ENCODE data around the gene CHN1.

The CHN1 gene

DNA sequence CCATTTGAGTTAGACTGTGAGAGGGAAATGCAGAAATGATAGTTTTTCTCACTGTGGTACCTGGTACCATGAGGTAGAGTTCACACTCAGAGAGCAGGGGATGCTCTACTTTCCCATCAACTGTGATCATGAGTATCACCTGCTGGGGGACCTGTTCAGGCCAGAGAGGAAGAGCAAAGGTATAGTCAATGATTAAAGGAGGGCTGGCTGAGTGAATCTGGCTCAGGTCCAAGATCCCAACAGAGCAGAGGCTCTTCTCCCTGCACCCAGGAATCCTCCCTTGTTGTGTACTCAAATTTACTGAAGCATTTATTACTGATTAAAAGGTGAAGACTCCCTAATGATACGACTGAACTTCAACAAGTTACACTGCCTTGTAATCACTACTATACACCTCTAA is 136.3 kb downstream of the CHN1 start:
- Mint-ChIP-seq H3K9me3 (no peaks in the 10 kb centered on the region), H3K36me3 (ENCODE audit: low read depth) (no peaks in the 10 kb centered on the region), H3K27me3 (no peaks in the 10 kb centered on the region), H3K4me3 (no peak overlapping the region), H3K27ac (no peak overlapping the region), H3K4me1 (no peaks in the 10 kb centered on the region)
- DNase-seq: no peak
- ATAC-seq: no peak

DNA sequence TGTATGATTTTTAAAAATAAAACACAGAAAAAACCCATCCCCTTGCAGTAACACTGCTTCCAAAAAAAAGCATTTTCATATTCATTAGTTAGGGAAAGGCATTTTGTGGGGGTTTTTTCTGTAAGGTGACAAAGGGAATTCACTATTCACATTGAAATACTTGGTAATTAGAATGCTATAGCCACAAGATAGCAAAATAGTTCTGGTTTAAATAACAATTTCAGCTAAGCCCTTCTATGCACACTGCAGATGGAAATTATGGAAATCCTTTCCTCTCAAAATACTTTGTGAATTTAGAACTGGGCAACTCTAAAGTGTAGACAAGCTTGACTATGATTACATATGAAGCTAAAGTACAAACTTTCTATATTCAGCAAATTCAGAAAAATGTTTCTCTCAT is 138.8 kb downstream of the CHN1 start:
- ATAC-seq: no peak
- Mint-ChIP-seq H3K4me1 (no peaks in the 10 kb centered on the region), H3K4me3 (no peak overlapping the region), H3K27ac (no peak overlapping the region), H3K27me3 (no peaks in the 10 kb centered on the region), H3K36me3 (ENCODE audit: low read depth) (no peaks in the 10 kb centered on the region), H3K9me3 (no peaks in the 10 kb centered on the region)
- DNase-seq: no peak

DNA sequence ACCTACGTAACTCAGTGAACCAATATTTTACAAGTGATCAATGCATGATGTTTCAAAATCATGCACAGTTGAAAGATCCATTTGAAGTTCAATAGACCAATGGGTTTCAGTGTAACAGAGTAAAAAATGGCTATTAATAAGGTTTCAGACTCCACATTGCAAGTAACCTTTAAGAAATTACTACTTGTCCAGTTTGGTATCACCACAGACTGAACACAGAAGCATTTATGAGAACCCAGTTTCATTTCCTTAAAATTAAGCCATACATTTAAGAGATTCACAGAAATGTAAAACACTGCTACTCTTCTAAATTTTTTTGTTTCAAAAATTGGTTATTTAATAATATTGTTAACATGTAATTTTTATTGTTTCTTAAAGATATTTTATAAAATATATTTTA is 142.0 kb downstream of the CHN1 start:
- H3K36me3 Mint-ChIP-seq (ENCODE audit: low read depth): no peaks in the 10 kb centered on the region
- no peak overlapping the region for H3K4me3 Mint-ChIP-seq
- no peaks in the 10 kb centered on the region for H3K9me3 Mint-ChIP-seq
- ATAC-seq (no peak), DNase-seq (no peak)
- H3K4me1 Mint-ChIP-seq: no peaks in the 10 kb centered on the region
- peaks cover 3% of the 10 kb centered on the region for H3K27me3 Mint-ChIP-seq
- no peak overlapping the region for H3K27ac Mint-ChIP-seq

DNA sequence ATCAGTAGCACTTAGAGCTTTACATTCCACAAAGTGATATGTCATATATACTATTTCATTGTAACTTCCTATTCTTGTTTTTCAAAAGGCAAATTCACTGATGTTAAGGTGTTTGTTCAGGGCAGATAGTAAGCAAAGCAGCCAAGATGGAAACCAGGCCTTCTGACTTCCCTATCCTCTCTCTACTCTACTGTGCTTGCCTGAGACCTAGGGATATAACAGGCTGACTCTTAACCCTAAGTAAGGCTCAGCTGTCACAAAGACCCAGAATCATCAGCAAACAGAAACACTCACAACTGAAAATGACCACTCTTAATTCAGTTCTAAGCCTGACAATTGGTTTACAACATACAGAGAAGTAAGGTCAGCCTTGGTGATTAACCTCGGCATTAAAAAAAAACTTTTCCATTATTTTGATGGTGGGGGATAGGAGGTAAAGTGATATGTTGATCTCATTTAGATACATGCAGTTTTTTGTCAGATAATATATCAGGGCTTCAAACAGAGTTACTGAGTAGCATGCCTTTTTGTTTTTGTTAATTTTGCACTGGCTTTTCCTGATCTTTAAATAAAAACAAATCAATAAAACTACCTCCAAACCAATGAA is 145.5 kb downstream of the CHN1 start:
- no peaks in the 10 kb centered on the region for H3K4me1 Mint-ChIP-seq
- no peaks in the 10 kb centered on the region for H3K36me3 Mint-ChIP-seq (ENCODE audit: low read depth)
- H3K27ac Mint-ChIP-seq: no peak overlapping the region
- no peaks in the 10 kb centered on the region for H3K9me3 Mint-ChIP-seq
- H3K4me3 Mint-ChIP-seq: no peak overlapping the region
- no peak for DNase-seq
- peaks cover 3% of the 10 kb centered on the region for H3K27me3 Mint-ChIP-seq
- ATAC-seq: no peak

DNA sequence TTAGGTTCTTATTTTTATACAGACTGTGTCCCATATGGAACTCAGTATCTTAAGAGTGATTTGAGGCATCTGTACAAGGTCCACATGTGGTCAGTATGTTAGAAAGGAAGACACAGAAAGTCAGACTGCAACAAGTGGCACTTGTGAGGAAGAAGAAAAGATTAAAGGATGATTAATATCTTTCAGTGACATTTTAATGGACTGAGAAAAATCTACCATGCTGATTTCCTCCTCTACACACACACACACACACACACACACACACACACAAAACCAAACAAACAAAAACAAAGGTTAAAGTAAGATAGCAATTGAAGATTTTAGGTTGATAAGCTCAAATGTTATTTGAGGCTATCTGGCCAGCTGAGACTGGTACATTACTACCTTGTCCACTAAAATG is 146.4 kb downstream of the CHN1 start:
- H3K27me3 Mint-ChIP-seq: peaks cover 3% of the 10 kb centered on the region
- H3K36me3 Mint-ChIP-seq (ENCODE audit: low read depth): no peaks in the 10 kb centered on the region
- H3K4me1 Mint-ChIP-seq: no peaks in the 10 kb centered on the region
- ATAC-seq (no peak), DNase-seq (no peak)
- no peak overlapping the region for H3K4me3 Mint-ChIP-seq
- H3K27ac Mint-ChIP-seq: no peak overlapping the region
- H3K9me3 Mint-ChIP-seq: no peaks in the 10 kb centered on the region

DNA sequence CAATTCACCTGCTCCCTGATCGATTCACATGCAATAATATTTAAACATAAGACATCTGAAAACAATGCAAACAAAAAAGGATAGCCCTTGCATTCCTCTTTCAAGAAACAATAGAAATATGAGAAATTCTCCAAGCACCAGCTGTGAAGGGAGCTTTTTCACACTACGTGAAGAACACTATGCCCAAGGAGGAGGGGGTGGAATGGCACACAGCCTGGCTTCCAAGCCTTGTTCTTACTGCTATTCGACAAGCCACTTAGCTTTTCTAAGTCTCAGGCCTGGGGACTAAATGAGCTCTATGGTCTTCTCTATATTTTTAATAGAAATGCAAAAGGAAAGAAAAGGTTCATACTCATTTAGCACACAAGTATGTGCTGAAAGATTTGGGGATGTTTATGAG is 148.7 kb downstream of the CHN1 start:
- H3K27ac Mint-ChIP-seq: no peak overlapping the region
- no peaks in the 10 kb centered on the region for H3K36me3 Mint-ChIP-seq (ENCODE audit: low read depth)
- no peaks in the 10 kb centered on the region for H3K9me3 Mint-ChIP-seq
- H3K4me1 Mint-ChIP-seq: no peaks in the 10 kb centered on the region
- ATAC-seq: no peak
- H3K27me3 Mint-ChIP-seq: peaks cover 3% of the 10 kb centered on the region
- no peak for DNase-seq
- no peak overlapping the region for H3K4me3 Mint-ChIP-seq

DNA sequence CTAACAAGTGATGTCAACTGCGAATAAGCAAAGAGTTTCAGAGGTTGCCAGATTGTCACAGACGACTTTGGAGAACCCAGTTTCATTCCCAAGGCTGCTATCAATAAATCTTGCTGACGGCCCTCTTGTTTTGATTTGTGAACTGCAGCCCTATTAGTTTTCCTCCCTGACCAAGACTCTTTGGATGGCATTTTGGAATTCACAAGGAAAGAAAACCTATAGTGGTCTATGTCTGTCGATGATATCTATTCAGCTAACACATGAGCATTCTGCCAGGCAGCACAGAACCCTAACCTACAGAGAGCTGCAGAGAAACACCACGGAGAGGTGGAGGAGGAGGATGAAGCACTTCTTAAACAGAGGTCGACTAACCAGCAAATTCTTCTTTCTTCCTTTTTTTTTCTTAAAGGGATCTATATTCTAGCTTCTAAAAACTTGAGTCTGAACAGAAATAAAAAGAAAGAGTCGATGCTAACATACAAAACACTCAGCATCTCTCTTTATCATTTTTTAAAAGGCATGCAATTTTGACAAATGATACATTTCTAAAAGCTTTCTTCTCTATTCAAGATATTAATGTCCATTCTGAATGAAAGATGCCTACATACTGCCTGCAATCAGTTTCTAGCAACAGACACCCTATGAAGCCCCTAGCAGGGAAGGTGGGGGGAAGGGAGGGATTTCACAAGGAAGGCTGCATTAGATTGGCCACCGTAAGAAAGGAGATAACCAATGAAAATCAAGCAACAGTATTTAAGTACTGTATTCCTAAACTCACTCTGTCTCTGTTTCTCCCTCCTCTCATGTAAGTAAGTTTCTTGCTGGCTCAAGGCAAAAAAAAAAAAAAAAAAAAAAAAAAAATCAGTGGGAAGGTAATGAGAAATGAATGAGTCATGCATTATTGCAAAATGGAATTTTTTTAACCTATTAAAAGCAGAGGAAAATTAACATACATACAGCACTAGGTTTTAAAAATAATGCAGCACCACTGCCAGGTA is 157.9 kb downstream of the CHN1 start:
- peaks cover 37% of the 10 kb centered on the region for H3K4me1 Mint-ChIP-seq
- peak overlapping the region; percentile 53 for H3K4me3 Mint-ChIP-seq
- H3K27me3 Mint-ChIP-seq: peaks cover 2% of the 10 kb centered on the region
- H3K27ac Mint-ChIP-seq: peak overlapping the region; percentile 59
- no peaks in the 10 kb centered on the region for H3K36me3 Mint-ChIP-seq (ENCODE audit: low read depth)
- no peaks in the 10 kb centered on the region for H3K9me3 Mint-ChIP-seq
- no peak for DNase-seq
- no peak for ATAC-seq

DNA sequence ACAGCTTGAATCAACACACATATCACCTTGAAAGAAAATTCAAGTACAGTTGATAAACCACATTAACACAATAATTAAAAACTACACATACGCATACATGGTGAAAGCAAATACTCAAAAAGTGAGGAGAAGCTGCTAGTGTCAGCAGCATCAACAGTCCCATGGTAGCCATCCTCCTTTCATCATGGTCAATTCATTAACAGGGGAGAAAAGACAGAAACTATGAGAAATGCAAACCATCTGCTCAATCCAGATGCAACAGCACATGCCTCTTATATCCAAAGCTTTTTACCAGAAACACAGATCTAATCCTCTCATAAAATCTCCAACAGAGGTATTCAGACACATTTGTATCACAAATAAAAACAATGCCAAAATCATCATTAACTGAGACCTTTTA is 159.0 kb downstream of the CHN1 start:
- Mint-ChIP-seq H3K36me3 (ENCODE audit: low read depth) (no peaks in the 10 kb centered on the region), H3K4me3 (peak overlapping the region; percentile 49), H3K27ac (no peak overlapping the region), H3K27me3 (peaks cover 2% of the 10 kb centered on the region), H3K4me1 (peaks cover 37% of the 10 kb centered on the region), H3K9me3 (no peaks in the 10 kb centered on the region)
- ATAC-seq: no peak
- DNase-seq: no peak

DNA sequence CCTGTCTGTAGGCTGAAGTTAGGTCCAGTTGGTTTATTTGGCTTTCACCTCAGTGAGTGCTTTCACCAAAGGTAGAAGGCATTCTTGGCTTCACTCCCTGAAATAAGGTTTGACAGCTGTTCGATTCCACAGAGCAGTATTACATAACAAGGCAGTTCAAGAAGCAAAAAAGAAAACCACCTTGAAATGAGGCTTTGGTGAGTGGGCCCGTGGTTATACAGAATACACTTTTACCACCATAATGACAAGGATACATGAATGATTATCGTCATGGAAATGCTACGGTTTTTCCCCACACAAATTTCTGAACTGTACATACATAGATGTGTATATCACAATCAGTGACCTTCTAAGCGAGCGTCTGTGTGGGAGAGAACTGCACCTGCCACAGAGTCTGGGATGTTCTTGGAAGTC is 160.9 kb downstream of the CHN1 start:
- peak overlapping the region; percentile 72 for H3K27ac Mint-ChIP-seq
- DNase-seq (peak; percentile 9), ATAC-seq (peak; percentile 86)
- peaks cover 4% of the 10 kb centered on the region for H3K27me3 Mint-ChIP-seq
- H3K36me3 Mint-ChIP-seq (ENCODE audit: low read depth): no peaks in the 10 kb centered on the region
- H3K9me3 Mint-ChIP-seq: no peaks in the 10 kb centered on the region
- peak overlapping the region; percentile 14 for H3K4me3 Mint-ChIP-seq
- H3K4me1 Mint-ChIP-seq: peaks cover 37% of the 10 kb centered on the region

DNA sequence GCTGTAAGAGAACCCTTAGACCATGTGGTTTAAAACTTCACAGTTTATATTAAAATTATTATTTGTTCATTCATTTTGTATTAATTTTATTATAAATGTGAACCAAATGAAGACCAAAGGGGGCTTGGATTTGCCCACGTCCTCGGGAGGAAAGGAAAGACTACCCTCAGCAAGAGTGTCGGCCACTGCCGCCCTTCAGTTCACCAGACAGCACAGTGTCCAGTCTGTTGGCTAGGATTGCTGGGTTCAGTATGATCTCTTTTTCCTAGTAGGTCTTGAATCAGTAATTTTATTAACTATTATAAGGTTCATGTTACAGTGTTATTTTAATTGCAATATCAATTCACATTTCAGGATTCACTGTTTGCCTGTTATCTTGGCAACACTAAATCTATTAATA is 162.7 kb downstream of the CHN1 start:
- H3K27me3 Mint-ChIP-seq: peaks cover 4% of the 10 kb centered on the region
- H3K9me3 Mint-ChIP-seq: no peaks in the 10 kb centered on the region
- H3K4me3 Mint-ChIP-seq: no peak overlapping the region
- no peak overlapping the region for H3K27ac Mint-ChIP-seq
- peaks cover 30% of the 10 kb centered on the region for H3K4me1 Mint-ChIP-seq
- ATAC-seq (no peak), DNase-seq (no peak)
- no peaks in the 10 kb centered on the region for H3K36me3 Mint-ChIP-seq (ENCODE audit: low read depth)

DNA sequence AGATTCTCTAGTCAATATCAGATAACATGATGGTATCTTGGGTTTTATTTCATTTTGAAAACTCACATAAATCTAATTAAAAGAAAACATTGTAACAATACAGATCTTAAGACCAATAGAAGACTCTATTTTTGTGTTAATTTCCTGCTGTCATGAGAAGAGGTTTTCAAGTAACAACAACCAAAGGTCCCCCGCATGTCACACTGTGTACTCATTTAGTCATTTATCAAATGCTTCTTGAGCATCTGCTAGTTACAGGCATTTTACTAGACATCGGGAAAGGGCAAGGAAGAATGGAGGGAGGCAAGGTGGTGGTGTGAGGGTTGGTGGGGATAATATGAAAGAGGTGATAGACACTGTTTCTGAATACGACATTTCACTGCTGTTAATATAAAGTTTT is 163.2 kb downstream of the CHN1 start:
- ATAC-seq (no peak), DNase-seq (no peak)
- Mint-ChIP-seq H3K4me1 (peaks cover 26% of the 10 kb centered on the region), H3K27ac (no peak overlapping the region), H3K27me3 (peaks cover 2% of the 10 kb centered on the region), H3K36me3 (ENCODE audit: low read depth) (no peaks in the 10 kb centered on the region), H3K4me3 (no peak overlapping the region), H3K9me3 (no peaks in the 10 kb centered on the region)

DNA sequence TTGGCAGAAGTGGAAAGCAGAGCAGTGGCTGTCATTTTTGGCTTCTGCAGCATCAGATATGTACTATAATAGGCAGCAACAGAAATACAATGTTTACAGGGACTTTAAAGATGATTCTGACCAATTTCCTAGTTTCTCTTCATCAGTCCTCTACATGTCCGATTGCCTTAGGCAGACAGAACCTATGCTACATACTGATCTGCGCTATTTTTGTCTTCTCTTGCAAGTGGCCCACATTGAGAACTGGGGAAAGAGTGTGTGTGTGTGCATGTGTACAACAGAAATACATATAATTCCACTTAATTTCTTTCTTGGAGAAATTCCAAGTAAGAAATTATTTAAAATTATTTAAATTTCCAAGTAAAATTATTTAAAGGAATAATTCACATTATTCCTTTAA is 163.8 kb downstream of the CHN1 start:
- H3K27ac Mint-ChIP-seq: no peak overlapping the region
- H3K4me1 Mint-ChIP-seq: peaks cover 29% of the 10 kb centered on the region
- no peaks in the 10 kb centered on the region for H3K9me3 Mint-ChIP-seq
- H3K27me3 Mint-ChIP-seq: peaks cover 2% of the 10 kb centered on the region
- DNase-seq: no peak
- H3K36me3 Mint-ChIP-seq (ENCODE audit: low read depth): no peaks in the 10 kb centered on the region
- H3K4me3 Mint-ChIP-seq: no peak overlapping the region
- no peak for ATAC-seq

DNA sequence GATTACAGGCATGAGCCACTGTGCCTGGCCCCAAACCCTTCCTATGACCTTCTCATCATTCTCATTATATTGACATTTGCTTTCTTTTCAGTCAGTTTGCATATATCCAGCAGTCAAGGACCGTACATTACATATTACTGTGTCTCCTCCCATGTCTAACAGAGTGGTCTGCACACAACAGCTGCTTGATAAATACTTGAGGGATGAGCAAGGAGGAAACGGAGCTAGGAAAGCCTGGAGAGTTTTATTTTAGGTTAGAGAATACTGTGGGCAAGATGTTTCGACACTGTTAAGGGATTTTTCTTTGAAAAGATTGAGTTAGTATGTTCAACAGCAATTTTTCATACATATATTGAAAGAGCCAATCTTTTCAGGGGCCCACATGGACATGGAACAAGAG is 164.7 kb downstream of the CHN1 start:
- H3K4me3 Mint-ChIP-seq: no peak overlapping the region
- H3K36me3 Mint-ChIP-seq (ENCODE audit: low read depth): peaks cover 2% of the 10 kb centered on the region
- H3K27me3 Mint-ChIP-seq: peaks cover 2% of the 10 kb centered on the region
- H3K9me3 Mint-ChIP-seq: peaks cover 2% of the 10 kb centered on the region
- peaks cover 35% of the 10 kb centered on the region for H3K4me1 Mint-ChIP-seq
- DNase-seq (no peak), ATAC-seq (no peak)
- no peak overlapping the region for H3K27ac Mint-ChIP-seq

DNA sequence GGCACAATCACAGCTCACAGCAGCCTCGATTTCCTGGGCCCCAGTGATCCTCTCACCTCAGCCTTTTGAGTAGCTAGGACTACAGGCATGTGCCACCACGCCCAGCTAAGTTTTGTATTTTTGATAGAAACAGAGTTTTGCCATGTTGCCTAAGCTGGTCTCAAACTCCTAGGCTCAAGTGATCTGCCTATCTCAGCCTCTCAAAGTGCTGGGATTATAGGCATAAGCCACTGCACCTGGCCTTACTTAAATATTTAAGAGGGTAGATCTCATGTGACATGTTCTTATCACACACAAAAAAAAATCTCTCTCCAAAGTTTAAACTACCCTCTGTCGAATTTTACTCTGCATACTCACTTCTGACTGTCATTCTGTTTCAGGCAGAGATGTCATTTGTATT is 165.5 kb downstream of the CHN1 start:
- H3K27ac Mint-ChIP-seq: no peak overlapping the region
- H3K27me3 Mint-ChIP-seq: peaks cover 2% of the 10 kb centered on the region
- H3K4me3 Mint-ChIP-seq: no peak overlapping the region
- peaks cover 5% of the 10 kb centered on the region for H3K36me3 Mint-ChIP-seq (ENCODE audit: low read depth)
- DNase-seq (no peak), ATAC-seq (no peak)
- H3K9me3 Mint-ChIP-seq: peaks cover 6% of the 10 kb centered on the region
- H3K4me1 Mint-ChIP-seq: peaks cover 37% of the 10 kb centered on the region

DNA sequence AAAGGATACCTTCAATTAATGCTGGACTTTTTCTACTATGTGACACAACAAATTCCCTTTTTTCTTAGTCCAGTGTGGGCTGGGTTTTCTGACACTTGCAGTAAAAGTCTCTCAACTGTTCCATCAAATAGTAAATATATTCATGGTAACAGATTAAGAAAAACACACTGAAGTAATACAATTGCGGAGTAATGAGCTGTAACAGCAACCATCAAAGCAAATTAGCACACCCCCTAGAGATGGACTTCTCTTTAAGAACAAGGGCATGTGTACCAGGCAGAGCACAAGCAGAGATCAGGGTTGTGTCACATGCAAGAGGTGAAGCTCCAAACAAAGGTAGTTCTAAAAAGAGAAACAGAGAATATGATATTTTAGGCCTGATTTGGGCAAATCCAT is 168.2 kb downstream of the CHN1 start:
- peaks cover 23% of the 10 kb centered on the region for H3K9me3 Mint-ChIP-seq
- H3K27ac Mint-ChIP-seq: no peak overlapping the region
- no peak for ATAC-seq
- no peak overlapping the region for H3K4me3 Mint-ChIP-seq
- H3K27me3 Mint-ChIP-seq: peaks cover 2% of the 10 kb centered on the region
- peaks cover 13% of the 10 kb centered on the region for H3K36me3 Mint-ChIP-seq (ENCODE audit: low read depth)
- no peak for DNase-seq
- peaks cover 47% of the 10 kb centered on the region for H3K4me1 Mint-ChIP-seq

All from activated naive CD8-positive, alpha-beta T cell treated with anti-CD3 and anti-CD28 coated beads, Interleukin-2, amount 50 U/mL, for 24 hours (primary cell).